Small intestine (tissue), 7 donors: ENCODE measurements around the gene MTG2. TPM values are rescaled to one million over a fixed set of nuclear protein-coding genes. Genes with fewer than 3 reads are reported as not detected.

Source experiments
- DNase-seq, 2 donors: peaks; one replicate each; pipeline versions ENCODE4 v3.0.0 to v3.0.0-alpha.2; 2013
- FAIRE-seq: peaks from 2 replicates; lab custom pipeline; 2012; peaks lifted over from hg19 to GRCh38; lab: Jason Lieb, UNC
- H3K27ac ChIP-seq, 3 donors: one replicate each; pipeline ENCODE4 v1.5.1; 2013; ENCODE audit warnings: low read length in 2 of 3, mild to moderate bottlenecking in 2 of 3, control low read depth in 1 of 3, inconsistent platforms in 1 of 3, low read depth in 1 of 3, moderate library complexity in 1 of 3
- H3K27me3 ChIP-seq, 3 donors: one replicate each; pipeline ENCODE4 v1.6.1; 2013; ENCODE audit warnings: low read length in 3 of 3, inconsistent platforms in 1 of 3; ENCODE audit not compliant: control insufficient read depth in 3 of 3, insufficient read depth in 3 of 3
- H3K36me3 ChIP-seq, 3 donors: one replicate each; pipeline ENCODE4 v1.6.1; 2013; ENCODE audit warnings: low read length in 3 of 3, inconsistent platforms in 1 of 3, low read depth in 1 of 3, mild to moderate bottlenecking in 1 of 3, moderate library complexity in 1 of 3; ENCODE audit not compliant: control insufficient read depth in 3 of 3, insufficient read depth in 2 of 3
- H3K4me1 ChIP-seq, 3 donors: one replicate each; pipeline ENCODE4 v1.6.1; 2013; ENCODE audit warnings: low read length in 2 of 3, inconsistent platforms in 1 of 3, low read depth in 1 of 3, mild to moderate bottlenecking in 1 of 3, moderate library complexity in 1 of 3; ENCODE audit not compliant: control insufficient read depth in 3 of 3, insufficient read depth in 2 of 3
- H3K4me3 ChIP-seq, 3 donors: one replicate each; pipeline ENCODE4 v1.5.1; 2013; ENCODE audit warnings: low read length in 3 of 3, control low read depth in 1 of 3, inconsistent platforms in 1 of 3, low read depth in 1 of 3, mild to moderate bottlenecking in 1 of 3, moderate library complexity in 1 of 3
- H3K9me3 ChIP-seq, 2 donors: one replicate each; pipeline ENCODE4 v1.6.1; 2013; ENCODE audit warnings: low read depth in 1 of 2, low read length in 1 of 2; ENCODE audit not compliant: control insufficient read depth in 2 of 2, insufficient read depth in 1 of 2
- WGBS, 3 donors: extraction: QIAGEN DNeasy Blood & Tissue Kit; methylation state at CpG; one replicate each; pipeline ENCODE4 v1.1.7; 2013; 5-methylcytosine and 5-hydroxymethylcytosine counted together
- polyA plus RNA-seq, 4 donors: library from polyadenylated mRNA; stranded (reverse) in 3 of 4; unstranded in 1 of 4; fragments of 200-250 nt in 3 of 4; fragments of 120-200 nt in 1 of 4; gene quantifications; one replicate each; pipeline versions ENCODE4 v1.2.1 to v1.2.3, GENCODE V29; 2013
- donor health status: healthy with polysubstance abuse.
- donor health status: control.
- donor health status: control.
- donor health status: Bipolar disorder and iron deficiency.
- donor health status: healthy.

MTG2 gene
- polyA plus RNA-seq, 4 donors: 24.9 to 39.4 (median 31.5) TPM

- Histone ChIP-seq H3K9me3 (no peaks in the 10 kb centered on the region), H3K4me3 (no peak overlapping the region), H3K27me3 (no peaks in the 10 kb centered on the region), H3K27ac (no peak overlapping the region), H3K4me1 (peaks cover 0 to 11% (median 6%) of the 10 kb centered on the region in 3 donors), H3K36me3 (peaks cover 19 to 78% (median 24%) of the 10 kb centered on the region in 3 donors)
- DNase-seq: no peak
- WGBS, 3 donors: 67 to 78% (median 75%) methylated on average over 6 of the region's 6 CpGs
- FAIRE-seq: no peak
Measured at GRCh38 chr20:62137092-62137384, 45.8 kb upstream of the MTG2 start.

DNA sequence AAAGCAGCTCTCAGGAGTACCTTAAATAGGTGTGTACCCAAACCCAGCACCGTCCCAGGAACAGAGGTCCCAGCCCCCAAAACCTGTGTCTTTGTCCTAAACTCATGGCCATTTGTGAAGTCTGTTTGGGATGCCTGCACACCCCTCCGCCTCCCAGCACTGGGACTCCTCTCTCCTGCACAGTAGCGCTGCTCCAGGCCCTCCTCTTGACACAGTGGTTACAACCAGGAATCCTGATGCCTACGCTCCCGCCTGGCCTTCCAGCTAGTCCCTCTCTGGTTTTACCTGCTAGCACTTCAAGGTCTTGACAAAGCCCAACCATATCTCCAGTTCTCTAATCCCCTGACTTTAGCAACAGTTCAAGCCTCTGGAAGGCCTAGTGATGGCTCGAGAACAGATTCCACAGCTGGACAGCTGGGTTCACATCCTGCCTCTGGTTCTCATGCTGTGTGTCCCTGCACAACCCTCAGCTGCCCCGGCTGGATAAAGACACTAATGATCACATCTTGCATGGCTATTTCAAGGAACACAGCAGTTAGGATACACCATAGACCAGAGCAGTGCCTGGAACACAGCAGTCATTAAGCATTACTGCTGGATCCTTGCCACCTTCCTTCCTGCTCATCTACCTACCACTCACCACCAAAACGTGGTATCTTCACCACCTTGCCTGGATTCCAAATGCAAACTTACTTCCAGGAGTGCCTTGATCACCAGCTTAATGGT is 45.2 kb upstream of the MTG2 start:
- DNase-seq (no peak), FAIRE-seq (no peak)
- Histone ChIP-seq H3K27me3 (no peaks in the 10 kb centered on the region), H3K36me3 (peaks cover 19 to 72% (median 22%) of the 10 kb centered on the region in 3 donors), H3K4me1 (peaks cover 0 to 12% (median 6%) of the 10 kb centered on the region in 3 donors), H3K9me3 (no peaks in the 10 kb centered on the region), H3K4me3 (no peak overlapping the region), H3K27ac (no peak overlapping the region)
- WGBS, 3 donors: 78 to 83% (median 81%) methylated on average over 8 of the region's 8 CpGs

GRCh38 chr20:62138204-62138543 is 44.7 kb upstream of the MTG2 start:
- Histone ChIP-seq H3K27ac (no peak overlapping the region), H3K36me3 (peaks cover 19 to 66% (median 22%) of the 10 kb centered on the region in 3 donors), H3K4me3 (no peak overlapping the region), H3K9me3 (no peaks in the 10 kb centered on the region), H3K27me3 (no peaks in the 10 kb centered on the region), H3K4me1 (peaks cover 0 to 12% (median 6%) of the 10 kb centered on the region in 3 donors)
- FAIRE-seq (no peak), DNase-seq (no peak)
- WGBS, 3 donors: 83 to 91% (median 84%) methylated on average over 11 of the region's 11 CpGs

GRCh38 chr20:62138912-62139311 is 43.9 kb upstream of the MTG2 start:
- Histone ChIP-seq H3K27me3 (no peaks in the 10 kb centered on the region), H3K9me3 (no peaks in the 10 kb centered on the region), H3K27ac (no peak overlapping the region), H3K4me1 (peaks cover 0 to 12% (median 6%) of the 10 kb centered on the region in 3 donors), H3K36me3 (peaks cover 19 to 59% (median 22%) of the 10 kb centered on the region in 3 donors), H3K4me3 (no peak overlapping the region)
- DNase-seq (no peak), FAIRE-seq (no peak)
- WGBS, 3 donors: 92 to 95% (median 93%) methylated on average over 10 of the region's 10 CpGs

DNA sequence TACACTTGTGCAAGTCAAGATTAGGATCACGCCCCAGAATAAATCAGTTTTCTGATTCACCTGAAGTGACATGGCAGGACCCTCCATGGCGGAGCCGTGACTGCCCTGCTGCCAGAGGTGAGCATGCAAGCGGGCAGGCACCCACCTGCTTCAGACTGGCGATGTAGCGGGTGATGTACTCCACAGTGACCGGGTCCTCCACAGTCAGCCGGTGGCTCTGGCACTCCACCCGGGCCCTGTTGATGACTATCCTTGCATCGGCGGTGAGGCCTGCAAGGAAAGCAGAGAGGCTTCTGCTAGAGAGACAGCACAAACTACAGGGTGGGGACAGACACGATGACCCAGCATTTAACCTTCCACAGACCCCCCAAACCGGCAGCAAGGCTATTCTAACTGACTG is 43.2 kb upstream of the MTG2 start:
- Histone ChIP-seq H3K27ac (no peak overlapping the region), H3K36me3 (peaks cover 19 to 54% (median 22%) of the 10 kb centered on the region in 3 donors), H3K27me3 (no peaks in the 10 kb centered on the region), H3K4me3 (no peak overlapping the region), H3K4me1 (peaks cover 2 to 14% (median 6%) of the 10 kb centered on the region in 3 donors), H3K9me3 (no peaks in the 10 kb centered on the region)
- no peak for FAIRE-seq
- 88 to 93% (median 92%) methylated on average over 13 of the region's 13 CpGs for WGBS, 3 donors
- DNase-seq: no peak

GRCh38 chr20:62141043-62141396 is 41.8 kb upstream of the MTG2 start:
- peaks cover 4 to 17% (median 9%) of the 10 kb centered on the region in 3 donors for H3K4me1 ChIP-seq
- WGBS, 3 donors: 71 to 82% (median 81%) methylated on average over 7 of the region's 7 CpGs
- DNase-seq (no peak), FAIRE-seq (no peak)
- peak overlapping the region in 2 of 3 donors; percentile 34 to 46 for H3K27ac ChIP-seq
- H3K9me3 ChIP-seq: no peaks in the 10 kb centered on the region
- H3K4me3 ChIP-seq: peak overlapping the region in 1 of 3 donors; percentile 98
- H3K27me3 ChIP-seq: no peaks in the 10 kb centered on the region
- peaks cover 9 to 51% (median 22%) of the 10 kb centered on the region in 3 donors for H3K36me3 ChIP-seq

DNA sequence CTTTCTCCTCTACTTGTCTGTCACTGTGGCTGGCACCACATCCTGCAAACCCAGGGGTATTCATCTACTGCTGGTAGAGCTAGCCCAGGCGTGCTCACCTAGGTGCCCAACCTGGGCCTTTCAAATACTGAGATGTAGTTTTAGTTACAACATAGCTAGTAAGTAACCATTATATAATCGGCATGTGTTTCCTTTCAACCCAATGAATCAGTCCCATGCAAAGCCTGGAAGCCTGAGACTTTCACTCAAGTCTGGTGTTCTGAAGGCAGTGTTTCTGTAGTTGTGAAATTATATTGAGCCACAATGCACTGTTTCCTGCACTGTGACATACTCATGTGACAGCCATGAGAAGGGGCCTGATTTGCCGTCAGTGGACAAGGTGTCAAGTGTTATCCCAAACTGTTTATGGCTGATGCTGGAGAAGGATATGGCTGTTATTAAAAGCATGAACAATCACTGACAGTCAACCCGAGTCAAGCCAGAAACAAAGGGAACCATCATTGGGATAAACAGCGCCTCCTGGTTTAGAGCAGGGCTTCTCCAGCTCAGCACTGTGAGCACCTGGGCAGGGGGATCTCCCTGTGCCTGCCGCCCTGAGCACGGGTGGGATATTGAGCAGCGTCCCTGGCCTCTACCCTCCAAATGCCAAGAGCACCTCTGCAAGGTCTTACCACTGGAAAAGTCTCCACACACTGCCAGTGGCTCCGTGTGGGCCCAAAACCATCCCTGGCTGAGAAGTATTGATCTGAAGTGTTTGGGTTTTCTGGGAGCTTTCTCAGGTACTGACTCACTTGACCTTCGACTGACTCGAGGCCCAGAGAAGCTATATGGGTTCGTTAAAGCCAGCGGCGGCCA is 41.2 kb upstream of the MTG2 start:
- no peaks in the 10 kb centered on the region for H3K27me3 ChIP-seq
- no peak for FAIRE-seq
- H3K9me3 ChIP-seq: no peaks in the 10 kb centered on the region
- WGBS, 3 donors: 12 to 21% (median 18%) methylated on average over 14 of the region's 14 CpGs
- peaks cover 4 to 17% (median 11%) of the 10 kb centered on the region in 3 donors for H3K4me1 ChIP-seq
- DNase-seq: peak; percentile 49 to 69
- peak overlapping the region; percentile 58 to 98 (median 83) for H3K4me3 ChIP-seq
- peak overlapping the region; percentile 62 to 96 (median 94) for H3K27ac ChIP-seq
- H3K36me3 ChIP-seq: peaks cover 6 to 53% (median 20%) of the 10 kb centered on the region in 3 donors

DNA sequence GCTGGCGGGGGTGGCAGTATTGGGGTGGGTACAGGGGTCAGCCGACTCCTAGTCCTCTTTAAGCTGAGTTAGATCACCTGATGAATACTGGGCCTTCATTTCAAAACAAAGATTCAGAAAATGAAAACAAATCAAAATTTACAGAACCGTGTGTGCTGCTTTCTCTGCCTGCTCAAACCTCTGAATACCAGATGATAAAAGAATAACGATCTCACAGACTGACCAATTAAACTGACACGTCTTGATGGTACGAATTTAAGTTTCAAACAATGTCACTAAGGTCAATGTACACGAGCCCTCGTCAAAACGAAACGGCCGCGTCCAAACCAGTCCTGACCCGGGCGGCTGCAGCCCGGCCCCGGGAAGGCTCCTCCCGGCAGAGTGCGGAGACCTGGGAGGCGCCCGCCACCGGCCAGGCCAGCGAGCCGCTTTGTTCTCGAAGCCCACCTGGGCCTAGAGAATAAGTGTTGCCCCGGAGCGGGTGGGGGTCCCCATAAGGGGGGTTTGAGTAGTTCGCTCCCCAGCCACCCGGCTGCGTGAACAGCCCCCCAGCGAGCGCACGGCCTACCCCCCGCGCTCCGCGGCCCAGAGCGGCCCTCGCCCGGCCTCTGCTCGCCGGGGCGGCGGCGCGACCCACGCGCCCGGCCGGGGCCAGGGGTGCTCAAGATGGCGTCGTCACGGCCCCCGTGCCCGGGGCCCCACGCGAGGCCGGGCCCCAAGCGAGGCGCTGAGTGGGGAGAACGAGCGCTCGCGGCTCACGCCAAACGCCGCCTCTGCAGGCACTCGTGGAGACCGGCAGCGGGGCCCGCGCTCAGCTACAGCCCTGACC is 40.4 kb upstream of the MTG2 start:
- H3K27me3 ChIP-seq: no peaks in the 10 kb centered on the region
- WGBS, 3 donors: 0 to 1% (median 1%) methylated on average over 49 to 71 of the region's 71 CpGs
- FAIRE-seq: no peak
- H3K4me3 ChIP-seq: peak overlapping the region; percentile 58 to 98 (median 83)
- H3K36me3 ChIP-seq: peaks cover 6 to 50% (median 18%) of the 10 kb centered on the region in 3 donors
- H3K9me3 ChIP-seq: no peaks in the 10 kb centered on the region
- peaks cover 4 to 17% (median 11%) of the 10 kb centered on the region in 3 donors for H3K4me1 ChIP-seq
- peak overlapping the region; percentile 62 to 96 (median 94) for H3K27ac ChIP-seq
- DNase-seq: peak in 1 of 2 donors; percentile 42
